ENCODE measurements around the gene B4GALT2.

B4GALT2 gene

DNA sequence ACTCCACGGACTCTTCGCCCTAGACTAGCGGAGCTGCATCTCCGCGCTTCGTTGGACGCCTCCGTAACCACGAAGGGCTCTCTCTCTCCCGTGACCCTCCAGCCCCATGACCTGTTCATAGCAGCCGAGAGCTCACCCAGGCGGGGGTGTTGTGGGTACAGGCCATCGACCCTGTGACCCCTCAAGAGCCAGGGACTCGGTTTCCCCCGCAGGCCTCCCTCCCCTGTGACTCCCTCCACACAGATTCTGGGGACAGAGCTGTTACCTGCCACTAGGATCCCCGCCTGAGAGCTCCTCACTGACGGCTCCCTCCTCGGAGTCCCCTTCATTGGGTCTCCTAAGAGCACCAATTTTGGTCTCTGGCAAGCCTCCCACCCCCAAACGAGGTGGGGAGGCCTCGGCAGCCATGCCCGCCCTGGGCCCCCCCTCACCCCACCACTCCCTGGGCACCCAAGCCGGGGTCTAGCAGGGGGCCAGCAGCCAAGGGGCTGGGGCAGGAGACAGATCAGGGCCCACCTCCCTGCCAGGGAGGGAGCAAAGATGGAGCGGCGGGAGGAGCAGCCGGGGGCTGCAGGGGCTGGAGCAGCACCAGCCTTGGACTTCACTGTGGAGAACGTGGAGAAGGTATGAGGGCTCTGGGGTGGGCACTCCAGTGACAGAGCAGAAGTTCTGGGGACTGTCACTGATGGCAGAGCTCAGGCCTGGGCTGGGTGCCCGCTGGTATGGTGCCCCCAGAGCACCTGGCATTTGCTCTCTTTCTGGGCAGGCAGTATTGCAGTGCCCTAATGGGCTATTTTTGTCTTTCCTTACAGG lies 31.7 kb upstream of the B4GALT2 start:
- no peaks in the 10 kb centered on the region for H3K27me3 ChIP-seq (ENCODE audit: control insufficient read depth in 2 of 2, insufficient read depth in 2 of 2, low read length in 2 of 2)
- peaks cover 5 to 10% of the 10 kb centered on the region in 2 donors for H3K36me3 ChIP-seq (ENCODE audit: control insufficient read depth in 2 of 2, insufficient read depth in 2 of 2, low read length in 2 of 2)
- no peaks in the 10 kb centered on the region for H3K9me3 ChIP-seq (ENCODE audit: control insufficient read depth in 2 of 2, low read length in 2 of 2)
- peak overlapping the region; percentile 94 to 95 for H3K27ac ChIP-seq (ENCODE audit: low read depth in 2 of 2, low read length in 2 of 2)
- H3K4me3 ChIP-seq (ENCODE audit: low read length in 2 of 2): peak overlapping the region; percentile 85 to 94
- peaks cover 21% of the 10 kb centered on the region in 2 donors for H3K4me1 ChIP-seq (ENCODE audit: control insufficient read depth in 2 of 2, insufficient read depth in 2 of 2, low read length in 2 of 2)
- H3K9ac ChIP-seq (ENCODE audit: low read depth in 1 of 2, low read length in 2 of 2): peak overlapping the region; percentile 81 to 89

DNA sequence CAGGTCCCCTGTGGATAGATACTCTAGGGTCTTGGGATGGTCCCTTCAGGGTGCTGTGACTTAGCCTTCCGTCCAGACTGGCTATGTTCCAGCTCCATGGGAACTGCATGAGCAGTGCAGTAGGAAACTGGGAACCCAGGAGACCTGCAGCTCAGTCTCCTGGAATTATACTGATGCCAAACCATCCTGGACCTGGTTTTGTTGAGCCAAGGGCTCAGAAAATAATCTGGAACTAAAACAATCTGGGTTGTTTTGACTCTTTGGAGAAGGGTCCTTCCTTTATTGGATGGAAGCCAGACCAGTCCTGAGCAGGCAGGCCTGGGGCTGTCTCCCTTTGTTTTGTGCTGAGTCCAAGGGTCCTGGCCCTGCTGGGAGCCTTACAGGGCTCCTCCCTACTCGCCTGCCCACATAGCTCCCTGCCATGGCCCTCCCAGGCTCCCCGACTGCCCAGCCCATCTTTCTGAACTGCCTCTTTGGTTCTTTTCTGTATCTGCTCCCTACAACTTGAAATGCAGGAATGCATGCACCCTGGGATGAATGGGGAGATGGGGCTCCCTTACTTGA lies 31.1 kb upstream of the B4GALT2 start:
- H3K9me3 ChIP-seq (ENCODE audit: control insufficient read depth in 2 of 2, low read length in 2 of 2): no peaks in the 10 kb centered on the region
- H3K9ac ChIP-seq (ENCODE audit: low read depth in 1 of 2, low read length in 2 of 2): peak overlapping the region; percentile 24 to 89
- peaks cover 5 to 10% of the 10 kb centered on the region in 2 donors for H3K36me3 ChIP-seq (ENCODE audit: control insufficient read depth in 2 of 2, insufficient read depth in 2 of 2, low read length in 2 of 2)
- H3K4me3 ChIP-seq (ENCODE audit: low read length in 2 of 2): peak overlapping the region; percentile 85 to 94
- H3K27ac ChIP-seq (ENCODE audit: low read depth in 2 of 2, low read length in 2 of 2): no peak overlapping the region
- peaks cover 21% of the 10 kb centered on the region in 2 donors for H3K4me1 ChIP-seq (ENCODE audit: control insufficient read depth in 2 of 2, insufficient read depth in 2 of 2, low read length in 2 of 2)
- H3K27me3 ChIP-seq (ENCODE audit: control insufficient read depth in 2 of 2, insufficient read depth in 2 of 2, low read length in 2 of 2): no peaks in the 10 kb centered on the region

DNA sequence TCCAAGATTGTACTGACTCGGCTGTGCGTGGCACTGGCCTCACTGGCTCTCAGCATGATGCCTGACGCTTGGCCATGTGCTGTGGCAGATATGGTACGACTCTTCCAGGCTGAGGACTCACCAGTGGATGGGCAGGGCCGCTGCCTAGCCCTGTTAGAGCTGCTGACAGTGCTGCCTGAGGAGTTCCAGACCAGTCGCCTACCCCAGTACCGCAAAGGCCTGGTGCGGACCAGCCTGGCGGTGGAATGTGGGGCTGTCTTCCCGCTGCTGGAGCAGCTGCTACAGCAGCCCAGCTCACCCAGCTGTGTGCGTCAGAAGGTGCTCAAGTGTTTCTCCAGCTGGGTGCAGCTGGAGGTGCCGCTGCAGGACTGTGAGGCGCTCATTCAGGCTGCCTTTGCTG lies 29.3 kb upstream of the B4GALT2 start:
- H3K36me3 ChIP-seq (ENCODE audit: control insufficient read depth in 2 of 2, insufficient read depth in 2 of 2, low read length in 2 of 2): peaks cover 5 to 10% of the 10 kb centered on the region in 2 donors
- H3K9me3 ChIP-seq (ENCODE audit: control insufficient read depth in 2 of 2, low read length in 2 of 2): no peaks in the 10 kb centered on the region
- H3K4me1 ChIP-seq (ENCODE audit: control insufficient read depth in 2 of 2, insufficient read depth in 2 of 2, low read length in 2 of 2): peaks cover 21% of the 10 kb centered on the region in 2 donors
- H3K27ac ChIP-seq (ENCODE audit: low read depth in 2 of 2, low read length in 2 of 2): no peak overlapping the region
- no peak overlapping the region for H3K4me3 ChIP-seq (ENCODE audit: low read length in 2 of 2)
- H3K27me3 ChIP-seq (ENCODE audit: control insufficient read depth in 2 of 2, insufficient read depth in 2 of 2, low read length in 2 of 2): no peaks in the 10 kb centered on the region
- H3K9ac ChIP-seq (ENCODE audit: low read depth in 1 of 2, low read length in 2 of 2): no peak overlapping the region

DNA sequence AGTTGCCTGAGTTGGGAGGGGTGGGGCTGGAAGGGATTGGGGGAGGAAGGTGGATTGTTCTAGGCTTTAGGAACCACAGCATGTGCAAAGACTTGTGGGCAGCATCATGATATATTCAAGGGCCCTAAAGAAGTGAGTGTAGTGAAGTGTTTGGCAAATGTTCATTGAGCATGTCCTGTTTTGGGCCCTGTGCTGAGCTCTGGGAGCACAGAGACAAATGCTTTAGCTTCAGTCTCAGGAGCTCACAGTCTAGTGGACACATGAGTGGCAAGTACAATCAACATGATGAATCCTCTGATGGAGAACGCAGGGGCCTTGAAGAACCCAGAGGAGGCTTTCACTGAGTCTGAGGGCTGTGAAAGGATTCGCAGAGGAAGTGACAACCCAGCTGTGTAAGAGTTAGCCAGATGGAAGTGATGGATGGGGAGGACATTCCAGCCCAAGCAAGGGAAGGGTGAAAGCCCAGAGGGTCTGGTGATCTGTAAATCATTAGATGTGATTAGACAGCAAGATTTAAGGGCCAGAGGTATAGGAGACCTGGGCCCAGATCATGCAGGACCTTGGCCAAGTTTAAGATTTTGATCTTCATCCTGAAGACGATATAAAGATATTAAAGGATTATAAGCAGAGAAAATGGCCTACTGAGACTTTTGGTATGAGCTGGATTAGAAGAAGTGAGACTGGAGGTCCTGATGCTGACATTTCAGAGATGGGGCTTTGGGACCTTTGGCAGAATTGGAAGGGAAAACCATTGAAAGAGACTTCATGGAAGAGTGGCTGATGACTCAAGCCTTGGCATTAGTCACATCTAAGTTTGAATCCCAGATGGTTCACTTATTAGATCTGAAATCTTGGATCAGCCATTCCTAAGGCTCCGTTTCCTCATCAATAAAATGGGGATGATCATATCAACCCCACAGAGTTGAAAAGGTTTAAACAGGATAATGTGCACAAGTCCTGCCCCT lies 27.7 kb upstream of the B4GALT2 start:
- Histone ChIP-seq H3K36me3 (ENCODE audit: control insufficient read depth in 2 of 2, insufficient read depth in 2 of 2, low read length in 2 of 2) (peaks cover 5 to 12% of the 10 kb centered on the region in 2 donors), H3K9me3 (ENCODE audit: control insufficient read depth in 2 of 2, low read length in 2 of 2) (no peaks in the 10 kb centered on the region), H3K4me3 (ENCODE audit: low read length in 2 of 2) (no peak overlapping the region), H3K27ac (ENCODE audit: low read depth in 2 of 2, low read length in 2 of 2) (no peak overlapping the region), H3K4me1 (ENCODE audit: control insufficient read depth in 2 of 2, insufficient read depth in 2 of 2, low read length in 2 of 2) (peaks cover 12 to 14% of the 10 kb centered on the region in 2 donors), H3K27me3 (ENCODE audit: control insufficient read depth in 2 of 2, insufficient read depth in 2 of 2, low read length in 2 of 2) (no peaks in the 10 kb centered on the region), H3K9ac (ENCODE audit: low read depth in 1 of 2, low read length in 2 of 2) (no peak overlapping the region)

DNA sequence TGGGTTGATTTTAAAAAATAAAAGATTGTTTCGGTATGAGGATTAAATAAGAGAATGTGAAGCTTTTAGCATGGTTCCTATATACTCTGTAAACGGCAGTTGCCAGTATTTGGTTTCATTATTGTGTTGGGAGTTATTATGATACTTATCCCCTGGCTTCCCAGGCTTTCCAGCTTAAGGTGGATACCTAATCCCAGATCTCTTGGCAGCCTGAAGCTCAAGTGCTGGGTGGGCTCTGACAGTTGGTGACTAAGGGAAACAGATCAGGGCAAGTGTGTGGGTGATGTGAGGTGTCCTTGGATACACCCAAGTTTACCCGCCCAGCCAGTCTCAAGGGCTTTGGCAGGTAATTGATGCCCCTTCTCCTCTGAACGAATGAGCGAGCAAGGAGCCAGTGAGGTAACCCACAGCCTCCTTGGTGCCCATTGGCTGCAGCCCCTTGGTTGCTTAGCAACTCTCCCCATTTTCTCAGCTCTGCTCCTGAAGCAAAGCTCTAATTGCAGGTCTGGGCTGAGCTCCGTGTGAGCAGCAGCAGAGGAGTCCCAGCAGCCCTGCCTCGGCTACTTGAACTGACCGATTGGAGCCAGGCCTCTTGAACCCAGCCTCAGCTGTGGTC lies 26.2 kb upstream of the B4GALT2 start:
- no peaks in the 10 kb centered on the region for H3K27me3 ChIP-seq (ENCODE audit: control insufficient read depth in 2 of 2, insufficient read depth in 2 of 2, low read length in 2 of 2)
- H3K36me3 ChIP-seq (ENCODE audit: control insufficient read depth in 2 of 2, insufficient read depth in 2 of 2, low read length in 2 of 2): peaks cover 13 to 27% of the 10 kb centered on the region in 2 donors
- no peaks in the 10 kb centered on the region for H3K9me3 ChIP-seq (ENCODE audit: control insufficient read depth in 2 of 2, low read length in 2 of 2)
- no peak overlapping the region for H3K4me3 ChIP-seq (ENCODE audit: low read length in 2 of 2)
- H3K9ac ChIP-seq (ENCODE audit: low read depth in 1 of 2, low read length in 2 of 2): no peak overlapping the region
- H3K4me1 ChIP-seq (ENCODE audit: control insufficient read depth in 2 of 2, insufficient read depth in 2 of 2, low read length in 2 of 2): peaks cover 3 to 5% of the 10 kb centered on the region in 2 donors
- no peak overlapping the region for H3K27ac ChIP-seq (ENCODE audit: low read depth in 2 of 2, low read length in 2 of 2)

DNA sequence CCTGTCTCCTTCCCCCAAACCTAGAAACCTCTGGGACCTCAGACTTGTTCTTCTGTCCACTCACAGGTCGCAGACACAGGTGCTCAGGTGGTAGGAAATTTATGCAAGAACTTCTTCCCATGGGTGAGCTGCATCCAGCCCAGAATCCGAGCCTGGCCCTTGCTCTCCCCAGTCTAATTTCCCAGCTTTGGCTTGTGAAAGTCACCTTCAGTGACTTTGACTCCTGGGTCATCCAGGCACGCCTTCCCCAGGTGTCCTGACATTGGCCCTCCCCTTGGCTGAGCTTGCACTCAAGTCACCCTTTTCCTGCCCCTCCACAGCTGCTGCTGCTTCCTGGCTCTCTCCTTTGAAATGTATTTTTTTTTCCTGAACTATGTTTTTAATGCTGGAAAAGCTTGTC lies 25.6 kb upstream of the B4GALT2 start:
- Histone ChIP-seq H3K27ac (ENCODE audit: low read depth in 2 of 2, low read length in 2 of 2) (no peak overlapping the region), H3K9me3 (ENCODE audit: control insufficient read depth in 2 of 2, low read length in 2 of 2) (no peaks in the 10 kb centered on the region), H3K4me3 (ENCODE audit: low read length in 2 of 2) (no peak overlapping the region), H3K27me3 (ENCODE audit: control insufficient read depth in 2 of 2, insufficient read depth in 2 of 2, low read length in 2 of 2) (no peaks in the 10 kb centered on the region), H3K4me1 (ENCODE audit: control insufficient read depth in 2 of 2, insufficient read depth in 2 of 2, low read length in 2 of 2) (no peaks in the 10 kb centered on the region), H3K9ac (ENCODE audit: low read depth in 1 of 2, low read length in 2 of 2) (no peak overlapping the region), H3K36me3 (ENCODE audit: control insufficient read depth in 2 of 2, insufficient read depth in 2 of 2, low read length in 2 of 2) (peaks cover 16 to 32% of the 10 kb centered on the region in 2 donors)

DNA sequence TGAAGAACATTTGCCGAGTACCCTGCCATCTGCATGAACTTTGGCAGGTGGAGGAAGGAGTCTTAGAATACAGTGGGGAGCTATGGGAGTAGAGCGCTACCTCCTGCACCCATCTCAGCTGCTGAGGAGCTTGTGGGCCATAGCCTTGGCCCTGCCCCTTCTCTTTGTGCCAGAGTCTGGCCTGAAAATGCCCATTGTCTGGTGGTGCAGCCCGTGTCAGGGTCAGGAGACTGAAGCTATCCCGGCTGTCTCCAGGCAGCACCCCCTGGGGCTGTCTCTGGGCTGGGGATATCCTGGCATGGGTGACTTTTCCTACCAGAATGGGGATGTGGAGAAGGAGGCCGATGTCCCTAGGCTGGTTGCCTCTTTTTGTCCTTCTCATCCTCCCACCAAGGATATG lies 25.0 kb upstream of the B4GALT2 start:
- Histone ChIP-seq H3K36me3 (ENCODE audit: control insufficient read depth in 2 of 2, insufficient read depth in 2 of 2, low read length in 2 of 2) (peaks cover 23 to 39% of the 10 kb centered on the region in 2 donors), H3K27ac (ENCODE audit: low read depth in 2 of 2, low read length in 2 of 2) (no peak overlapping the region), H3K4me3 (ENCODE audit: low read length in 2 of 2) (no peak overlapping the region), H3K27me3 (ENCODE audit: control insufficient read depth in 2 of 2, insufficient read depth in 2 of 2, low read length in 2 of 2) (no peaks in the 10 kb centered on the region), H3K9ac (ENCODE audit: low read depth in 1 of 2, low read length in 2 of 2) (no peak overlapping the region), H3K9me3 (ENCODE audit: control insufficient read depth in 2 of 2, low read length in 2 of 2) (no peaks in the 10 kb centered on the region), H3K4me1 (ENCODE audit: control insufficient read depth in 2 of 2, insufficient read depth in 2 of 2, low read length in 2 of 2) (no peaks in the 10 kb centered on the region)

DNA sequence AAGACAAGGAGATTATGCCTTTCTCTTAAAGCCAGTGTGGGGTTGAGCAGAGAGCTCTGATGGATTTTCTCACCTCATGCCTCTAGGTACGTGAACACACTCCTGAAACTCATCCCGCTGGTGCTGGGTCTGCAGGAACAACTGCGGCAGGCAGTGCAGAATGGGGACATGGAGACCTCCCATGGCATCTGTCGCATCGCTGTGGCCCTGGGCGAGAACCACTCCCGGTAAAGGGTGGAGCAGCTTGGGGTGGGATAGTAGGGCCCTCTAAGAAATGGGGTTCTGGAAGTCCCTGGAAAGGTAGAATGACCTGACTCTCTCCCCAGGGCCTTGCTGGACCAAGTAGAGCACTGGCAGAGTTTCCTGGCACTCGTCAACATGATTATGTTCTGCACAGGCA lies 22.8 kb upstream of the B4GALT2 start:
- Histone ChIP-seq H3K9ac (ENCODE audit: low read depth in 1 of 2, low read length in 2 of 2) (no peak overlapping the region), H3K4me3 (ENCODE audit: low read length in 2 of 2) (no peak overlapping the region), H3K36me3 (ENCODE audit: control insufficient read depth in 2 of 2, insufficient read depth in 2 of 2, low read length in 2 of 2) (peaks cover 29 to 32% of the 10 kb centered on the region in 2 donors), H3K27ac (ENCODE audit: low read depth in 2 of 2, low read length in 2 of 2) (no peak overlapping the region), H3K9me3 (ENCODE audit: control insufficient read depth in 2 of 2, low read length in 2 of 2) (no peaks in the 10 kb centered on the region), H3K27me3 (ENCODE audit: control insufficient read depth in 2 of 2, insufficient read depth in 2 of 2, low read length in 2 of 2) (no peaks in the 10 kb centered on the region), H3K4me1 (ENCODE audit: control insufficient read depth in 2 of 2, insufficient read depth in 2 of 2, low read length in 2 of 2) (no peaks in the 10 kb centered on the region)

DNA sequence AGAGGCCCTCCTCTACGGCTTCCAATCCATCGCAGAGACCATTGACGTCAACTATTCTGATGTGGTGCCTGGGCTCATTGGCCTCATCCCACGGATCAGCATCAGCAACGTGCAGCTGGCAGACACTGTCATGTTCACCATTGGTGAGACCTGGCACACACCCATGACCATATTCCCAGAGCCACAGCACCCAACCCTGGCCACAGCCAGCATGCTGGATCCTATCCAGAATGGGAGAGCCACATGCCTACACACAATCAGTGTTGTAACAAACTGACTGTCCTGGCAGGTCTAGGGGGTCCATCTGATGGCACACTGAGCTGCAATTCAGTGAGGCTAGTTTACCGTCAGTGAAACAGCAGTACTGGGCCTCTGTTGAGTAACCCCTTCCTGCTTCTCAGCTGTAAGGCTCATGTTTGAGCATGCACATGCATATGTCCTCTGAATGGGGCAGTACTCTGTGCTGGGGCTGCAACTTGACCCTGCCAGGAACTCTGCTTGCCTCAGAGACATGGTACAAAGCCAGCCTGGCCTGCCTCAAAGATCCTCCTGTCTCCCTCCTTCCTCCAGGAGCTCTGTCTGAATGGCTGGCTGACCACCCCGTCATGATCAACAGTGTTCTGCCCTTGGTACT lies 21.5 kb upstream of the B4GALT2 start:
- no peak overlapping the region for H3K4me3 ChIP-seq (ENCODE audit: low read length in 2 of 2)
- H3K9ac ChIP-seq (ENCODE audit: low read depth in 1 of 2, low read length in 2 of 2): no peak overlapping the region
- no peaks in the 10 kb centered on the region for H3K27me3 ChIP-seq (ENCODE audit: control insufficient read depth in 2 of 2, insufficient read depth in 2 of 2, low read length in 2 of 2)
- H3K27ac ChIP-seq (ENCODE audit: low read depth in 2 of 2, low read length in 2 of 2): no peak overlapping the region
- H3K4me1 ChIP-seq (ENCODE audit: control insufficient read depth in 2 of 2, insufficient read depth in 2 of 2, low read length in 2 of 2): no peaks in the 10 kb centered on the region
- H3K9me3 ChIP-seq (ENCODE audit: control insufficient read depth in 2 of 2, low read length in 2 of 2): no peaks in the 10 kb centered on the region
- H3K36me3 ChIP-seq (ENCODE audit: control insufficient read depth in 2 of 2, insufficient read depth in 2 of 2, low read length in 2 of 2): peaks cover 29 to 41% of the 10 kb centered on the region in 2 donors
